Chondrocyte (in vitro differentiated cells): ENCODE results near the gene TMEM33. TPM values are rescaled to one million over a fixed set of nuclear protein-coding genes. Genes with fewer than 3 reads are reported as not detected.

Source experiments
- total RNA-seq: library from RNA; stranded (reverse); gene quantifications from 3 replicates; pipeline ENCODE4 v1.2.1, GENCODE V29; 2021

TMEM33 gene
- total RNA-seq, 1 donor from 2014 or later: 49.9 TPM

Other genes starting within 250 kb of the TMEM33 start
- not detected in 3 replicates for gene PHOX2B, start 186.7 kb upstream of the TMEM33 start, total RNA-seq
- gene DCAF4L1, start 46.3 kb downstream of the TMEM33 start, total RNA-seq: 0.10 to 0.24 TPM in 2 of 3 replicates, not detected in the other
- 44.6 to 49.0 TPM (median 47.9 TPM) in 3 replicates for gene SLC30A9, start 55.1 kb downstream of the TMEM33 start, total RNA-seq
- gene BEND4, start 217.2 kb downstream of the TMEM33 start, total RNA-seq: not detected in 3 replicates